ENCODE data around the gene IMMP2L. TPM values are rescaled to one million over a fixed set of nuclear protein-coding genes. Genes with fewer than 3 reads are reported as not detected.

The IMMP2L gene
- total RNA-seq, 1 experiment from 2014 or later = 8.6 TPM

DNA sequence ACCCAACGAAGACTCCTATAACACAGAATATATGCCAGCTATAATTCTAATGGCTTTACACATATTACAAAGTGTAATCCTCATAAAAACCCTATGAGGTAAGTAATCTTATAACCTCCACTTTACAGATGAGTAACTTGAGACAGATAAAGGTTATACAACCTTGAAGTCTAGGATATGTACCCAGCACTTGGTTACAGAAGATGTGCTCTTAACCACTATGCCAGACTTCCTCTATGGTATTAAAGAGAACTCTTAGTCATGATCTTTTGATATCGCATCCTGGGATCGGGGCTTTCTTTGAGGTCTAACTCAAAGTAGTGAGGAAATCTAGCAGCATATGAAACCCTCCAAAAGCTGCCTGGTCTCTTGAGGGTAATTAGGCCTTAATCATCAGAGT, 790.6 kb downstream of the IMMP2L start:
- no peaks in the 10 kb centered on the region for H3K36me3 ChIP-seq (ENCODE audit: low read depth, low read length)
- H3K4me1 ChIP-seq (ENCODE audit: insufficient read depth, low read length) = peaks cover 17% of the 10 kb centered on the region; the same call in 1 of the 2 replicates
- BruUV-seq (replicated peaks) = no TSS peak
- DNase-seq = no peak
- no peak overlapping the region for H3K4me3 ChIP-seq (ENCODE audit: low read length)
- intact Hi-C loops (cut with micrococcal nuclease) = no loop called here
- CTCF ChIA-PET = no interaction called here
- H3K4me2 ChIP-seq (ENCODE audit: low read length) = no peak overlapping the region
- H3K9ac ChIP-seq (ENCODE audit: low read length) = no peak overlapping the region
- H3K9me2 ChIP-seq (replicated peaks; ENCODE audit: low read length) = no peaks in the 10 kb centered on the region
- POLR2A ChIA-PET (ENCODE audit: unreplicated experiment) = no interaction called here
- H2AFZ ChIP-seq (ENCODE audit: low read length) = no peak overlapping the region
- H3K79me2 ChIP-seq (ENCODE audit: low read length) = no peaks in the 10 kb centered on the region
- no peaks in the 10 kb centered on the region for H3F3A ChIP-seq (ENCODE audit: low read length, unreplicated experiment)
- no peaks in the 10 kb centered on the region for H4K20me1 ChIP-seq (ENCODE audit: low read length)
- TF ChIP-seq, protein P1, sequence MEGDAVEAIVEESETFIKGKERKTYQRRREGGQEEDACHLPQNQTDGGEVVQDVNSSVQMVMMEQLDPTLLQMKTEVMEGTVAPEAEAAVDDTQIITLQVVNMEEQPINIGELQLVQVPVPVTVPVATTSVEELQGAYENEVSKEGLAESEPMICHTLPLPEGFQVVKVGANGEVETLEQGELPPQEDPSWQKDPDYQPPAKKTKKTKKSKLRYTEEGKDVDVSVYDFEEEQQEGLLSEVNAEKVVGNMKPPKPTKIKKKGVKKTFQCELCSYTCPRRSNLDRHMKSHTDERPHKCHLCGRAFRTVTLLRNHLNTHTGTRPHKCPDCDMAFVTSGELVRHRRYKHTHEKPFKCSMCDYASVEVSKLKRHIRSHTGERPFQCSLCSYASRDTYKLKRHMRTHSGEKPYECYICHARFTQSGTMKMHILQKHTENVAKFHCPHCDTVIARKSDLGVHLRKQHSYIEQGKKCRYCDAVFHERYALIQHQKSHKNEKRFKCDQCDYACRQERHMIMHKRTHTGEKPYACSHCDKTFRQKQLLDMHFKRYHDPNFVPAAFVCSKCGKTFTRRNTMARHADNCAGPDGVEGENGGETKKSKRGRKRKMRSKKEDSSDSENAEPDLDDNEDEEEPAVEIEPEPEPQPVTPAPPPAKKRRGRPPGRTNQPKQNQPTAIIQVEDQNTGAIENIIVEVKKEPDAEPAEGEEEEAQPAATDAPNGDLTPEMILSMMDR (conservative IDR thresholded peaks at IDR 0.05; ENCODE audit: low read depth, low read length) = no peak
- TF ChIP-seq EZH2 (IDR thresholded peaks at IDR 0.05; ENCODE audit: low read length, unreplicated experiment) (no peak), EZH2phosphoT487 (IDR thresholded peaks at IDR 0.05; ENCODE audit: borderline replicate concordance, low read length) (no peak)
- no peaks in the 10 kb centered on the region for H3K27me3 ChIP-seq (ENCODE audit: low read length)
- H3K9me3 ChIP-seq (ENCODE audit: low read length) = no peaks in the 10 kb centered on the region
- no peak overlapping the region for H3K27ac ChIP-seq (ENCODE audit: low read length)
- no peak for ATAC-seq

GRCh38 chr7:110767550-110768110, 794.7 kb downstream of the IMMP2L start:
- no peak overlapping the region for H3K9ac ChIP-seq (ENCODE audit: low read length)
- H3K27ac ChIP-seq (ENCODE audit: low read length) = no peak overlapping the region
- H3K9me2 ChIP-seq (replicated peaks; ENCODE audit: low read length) = no peaks in the 10 kb centered on the region
- no peaks in the 10 kb centered on the region for H3K27me3 ChIP-seq (ENCODE audit: low read length)
- H3K4me1 ChIP-seq (ENCODE audit: insufficient read depth, low read length) = peaks cover 9% of the 10 kb centered on the region; the same call in 1 of the 2 replicates
- no peaks in the 10 kb centered on the region for H3F3A ChIP-seq (ENCODE audit: low read length, unreplicated experiment)
- no peaks in the 10 kb centered on the region for H3K36me3 ChIP-seq (ENCODE audit: low read depth, low read length)
- intact Hi-C loops (cut with micrococcal nuclease) = no loop called here
- no peaks in the 10 kb centered on the region for H3K9me3 ChIP-seq (ENCODE audit: low read length)
- CTCF ChIA-PET = no interaction called here
- no peak for DNase-seq
- no peaks in the 10 kb centered on the region for H4K20me1 ChIP-seq (ENCODE audit: low read length)
- no peak overlapping the region for H3K4me3 ChIP-seq (ENCODE audit: low read length)
- H2AFZ ChIP-seq (ENCODE audit: low read length) = no peak overlapping the region
- POLR2A ChIA-PET (ENCODE audit: unreplicated experiment) = no interaction called here
- no peak overlapping the region for H3K4me2 ChIP-seq (ENCODE audit: low read length)
- H3K79me2 ChIP-seq (ENCODE audit: low read length) = no peaks in the 10 kb centered on the region
- no TSS peak for BruUV-seq (replicated peaks)
- no peak for TF ChIP-seq EZH2phosphoT487 (IDR thresholded peaks at IDR 0.05; ENCODE audit: borderline replicate concordance, low read length)
- TF ChIP-seq, protein P1 (conservative IDR thresholded peaks at IDR 0.05; ENCODE audit: low read depth, low read length) = no peak
- ATAC-seq = no peak

- H3F3A ChIP-seq (ENCODE audit: low read length, unreplicated experiment) = no peaks in the 10 kb centered on the region
- no peaks in the 10 kb centered on the region for H3K9me2 ChIP-seq (replicated peaks; ENCODE audit: low read length)
- H3K36me3 ChIP-seq (ENCODE audit: low read depth, low read length) = no peaks in the 10 kb centered on the region
- BruUV-seq (replicated peaks) = no TSS peak
- no peaks in the 10 kb centered on the region for H3K79me2 ChIP-seq (ENCODE audit: low read length)
- ATAC-seq = no peak
- ChIA-PET POLR2A (ENCODE audit: unreplicated experiment) (no interaction called here), CTCF (no interaction called here)
- H3K4me2 ChIP-seq (ENCODE audit: low read length) = no peak overlapping the region
- TF ChIP-seq, protein P1 (conservative IDR thresholded peaks at IDR 0.05; ENCODE audit: low read depth, low read length) = no peak
- DNase-seq = peak; percentile 29
- H3K27ac ChIP-seq (ENCODE audit: low read length) = no peak overlapping the region
- H3K4me3 ChIP-seq (ENCODE audit: low read length) = no peak overlapping the region
- no peaks in the 10 kb centered on the region for H3K9me3 ChIP-seq (ENCODE audit: low read length)
- intact Hi-C loops (cut with micrococcal nuclease) = no loop called here
- H3K27me3 ChIP-seq (ENCODE audit: low read length) = no peaks in the 10 kb centered on the region
- H3K4me1 ChIP-seq (ENCODE audit: insufficient read depth, low read length) = peaks cover 9% of the 10 kb centered on the region; the same call in 1 of the 2 replicates
- no peak overlapping the region for H3K9ac ChIP-seq (ENCODE audit: low read length)
- no peak overlapping the region for H2AFZ ChIP-seq (ENCODE audit: low read length)
- H4K20me1 ChIP-seq (ENCODE audit: low read length) = no peaks in the 10 kb centered on the region
Measured at GRCh38 chr7:110766864-110767263, 795.4 kb downstream of the IMMP2L start.
